GM23248 (cell line): ENCODE results near the gene KBTBD6. TPM values are rescaled to one million over a fixed set of nuclear protein-coding genes. Genes with fewer than 3 reads are reported as not detected.
"Not testable (repeated sequence)": the region's sequence is repeated elsewhere in the genome, so short reads cannot be mapped to it uniquely, and the experiment has no call there.

Experiments used
- DNase-seq: peaks from one replicate; pipeline ENCODE4 v3.0.0-alpha.2; 2015
- H2AFZ ChIP-seq: fragments of 200-600 bp; sonication (generic); 2 replicates; pipeline ENCODE4 v1.6.1; 2016; ENCODE audit warnings: antibody characterized with exemption
- H3F3A ChIP-seq: fragments of 200-600 bp; sonication (generic); 2 replicates; pipeline ENCODE4 v1.6.1; 2016; ENCODE audit warnings: mild to moderate bottlenecking, antibody characterized with exemption, mixed run types; ENCODE audit not compliant: insufficient read depth
- H3K27ac ChIP-seq: fragments of 200-600 bp; sonication (generic); 2 replicates; pipeline ENCODE4 v1.5.1; 2016; ENCODE audit warnings: mild to moderate bottlenecking
- H3K27me3 ChIP-seq: fragments of 200-600 bp; sonication (generic); replicated peaks from 2 replicates; pipeline ENCODE4 v1.6.1; 2016; ENCODE audit warnings: mild to moderate bottlenecking; ENCODE audit not compliant: insufficient read depth
- H3K36me3 ChIP-seq: fragments of 200-600 bp; sonication (generic); 2 replicates; pipeline ENCODE4 v1.6.1; 2016; ENCODE audit warnings: low read depth, mild to moderate bottlenecking
- H3K4me1 ChIP-seq: fragments of 200-600 bp; sonication (generic); 2 replicates; pipeline ENCODE4 v1.6.1; 2016; ENCODE audit warnings: mild to moderate bottlenecking; ENCODE audit not compliant: insufficient read depth
- H3K4me2 ChIP-seq: fragments of 200-600 bp; sonication (generic); one replicate; pipeline ENCODE4 v1.6.1; 2016; ENCODE audit warnings: mild to moderate bottlenecking; ENCODE audit not compliant: unreplicated experiment
- H3K4me3 ChIP-seq: fragments of 200-600 bp; sonication (generic); 2 replicates; pipeline ENCODE4 v1.5.1; 2016; ENCODE audit warnings: mild to moderate bottlenecking
- H3K79me2 ChIP-seq: fragments of 200-600 bp; sonication (generic); 2 replicates; pipeline ENCODE4 v1.6.1; 2016; ENCODE audit warnings: mild to moderate bottlenecking; ENCODE audit not compliant: insufficient read depth
- H3K9ac ChIP-seq: fragments of 200-600 bp; sonication (generic); 2 replicates; pipeline ENCODE4 v1.6.1; 2016; ENCODE audit warnings: mild to moderate bottlenecking
- H3K9me2 ChIP-seq: fragments of 200-600 bp; sonication (generic); 2 replicates; pipeline ENCODE4 v1.6.1; 2016; ENCODE audit warnings: mixed run types, mild to moderate bottlenecking, moderate library complexity; ENCODE audit not compliant: insufficient read depth
- H3K9me3 ChIP-seq: fragments of 200-600 bp; sonication (generic); one replicate; pipeline ENCODE4 v1.6.1; 2017; ENCODE audit warnings: low read depth
- H4K20me1 ChIP-seq: fragments of 200-600 bp; sonication (generic); 2 replicates; pipeline ENCODE4 v1.6.0; 2016; ENCODE audit not compliant: insufficient read depth
- EZH2 ChIP-seq: fragments of 200-600 bp; sonication (generic); IDR thresholded peaks from 2 replicates; pipeline ENCODE4 v1.6.1; 2018; ENCODE audit warnings: antibody characterized with exemption, mild to moderate bottlenecking; ENCODE audit not compliant: insufficient read depth, poor library complexity, severe bottlenecking
- EZH2phosphoT487 ChIP-seq: fragments of 200-600 bp; sonication (generic); IDR thresholded peaks from 2 replicates; pipeline ENCODE4 v1.6.1; 2018; ENCODE audit warnings: antibody characterized with exemption, moderate library complexity, mild to moderate bottlenecking, low read depth; ENCODE audit not compliant: insufficient read depth
- WGBS, 2 experiments: methylation state at CpG; one replicate each; pipeline ENCODE4 v1.1.6; 2015 to 2017; ENCODE audit warnings: low lambda C conversion rate in 2 of 2, low coverage in 1 of 2; ENCODE audit errors: missing lambda C conversion rate in 2 of 2; 5-methylcytosine and 5-hydroxymethylcytosine counted together
- in situ Hi-C: fragments of 300-500 bp; cut with MboI; formaldehyde crosslinking; loops from 2 replicates; pipeline ENCODE4 v1.15.0; 2020
- polyA plus RNA-seq: library from polyadenylated mRNA; unstranded; fragments of >200 nt; fragmentation: Nextera tagmentation; extraction: Ambion mirVana; gene quantifications from 2 replicates; pipeline ENCODE4 v1.2.1, GENCODE V29; 2016
- total RNA-seq: library from RNA; depleted of rRNA; stranded (reverse); fragments of >200 nt; shearing (Covaris generic); gene quantifications from 2 replicates; pipeline ENCODE4 v1.2.3, GENCODE V29; 2014

KBTBD6 gene
- total and polyA plus RNA-seq, 2 experiments from 2014 or later: 5.1 to 10.6 TPM

GRCh38 chr13:41177616-41178015 is 45.0 kb upstream of the KBTBD6 start:
- Histone ChIP-seq H3K27me3 (no peaks in the 10 kb centered on the region), H3K4me1 (peaks cover 17% of the 10 kb centered on the region), H3K36me3 (no peaks in the 10 kb centered on the region), H3F3A (peaks cover 18% of the 10 kb centered on the region), H3K4me3 (no peak overlapping the region), H3K9me2 (no peaks in the 10 kb centered on the region), H3K9me3 (no peaks in the 10 kb centered on the region), H3K27ac (no peak overlapping the region), H4K20me1 (no peaks in the 10 kb centered on the region), H3K4me2 (no peak overlapping the region), H3K9ac (no peak overlapping the region), H3K79me2 (no peaks in the 10 kb centered on the region), H2AFZ (no peak overlapping the region)
- 38 to 42% methylated on average over 2 of the region's 2 CpGs for WGBS, 2 experiments
- TF ChIP-seq EZH2phosphoT487: no peak
- no peak for TF ChIP-seq EZH2
- DNase-seq: peak; percentile 4
- in situ Hi-C loops: no loop called here

- H3K9me3 ChIP-seq, H3K4me2 ChIP-seq, DNase-seq, H3K9me2 ChIP-seq, H4K20me1 ChIP-seq, H3K36me3 ChIP-seq, H3K4me3 ChIP-seq, H3K27ac ChIP-seq, H3K79me2 ChIP-seq, H2AFZ ChIP-seq, H3K27me3 ChIP-seq, in situ Hi-C loops, H3K9ac ChIP-seq: not testable (repeated sequence)
- Histone ChIP-seq H3K4me1 (peaks cover 16% of the 10 kb centered on the region), H3F3A (peaks cover 16% of the 10 kb centered on the region)
- 74 to 82% methylated on average over 8 of the region's 8 CpGs for WGBS, 2 experiments
Observed at GRCh38 chr13:41175576-41175975, 43.0 kb upstream of the KBTBD6 start.

GRCh38 chr13:41162151-41162550 is 29.5 kb upstream of the KBTBD6 start:
- no peak for DNase-seq
- H2AFZ ChIP-seq: no peak overlapping the region
- no peaks in the 10 kb centered on the region for H3K27me3 ChIP-seq
- H3K36me3 ChIP-seq: no peaks in the 10 kb centered on the region
- 87 to 93% methylated on average over 3 of the region's 3 CpGs for WGBS, 2 experiments
- H3K4me2 ChIP-seq: no peak overlapping the region
- H3K9ac ChIP-seq: no peak overlapping the region
- no peak for TF ChIP-seq EZH2
- no peak for TF ChIP-seq EZH2phosphoT487
- H3K4me3 ChIP-seq: no peak overlapping the region
- no peak overlapping the region for H3K27ac ChIP-seq
- no peaks in the 10 kb centered on the region for H3K9me3 ChIP-seq
- no peaks in the 10 kb centered on the region for H3F3A ChIP-seq
- H3K9me2 ChIP-seq: no peaks in the 10 kb centered on the region
- no peaks in the 10 kb centered on the region for H4K20me1 ChIP-seq
- in situ Hi-C loops: no loop called here
- no peaks in the 10 kb centered on the region for H3K4me1 ChIP-seq
- H3K79me2 ChIP-seq: no peaks in the 10 kb centered on the region

GRCh38 chr13:41159174-41159573 is 26.6 kb upstream of the KBTBD6 start:
- Histone ChIP-seq H3K9me2 (no peaks in the 10 kb centered on the region), H3K27me3 (no peaks in the 10 kb centered on the region), H4K20me1 (no peaks in the 10 kb centered on the region), H3K9me3 (no peaks in the 10 kb centered on the region), H3K36me3 (no peaks in the 10 kb centered on the region), H3K79me2 (no peaks in the 10 kb centered on the region), H3K4me3 (no peak overlapping the region), H2AFZ (no peak overlapping the region), H3K4me1 (no peaks in the 10 kb centered on the region), H3K9ac (no peak overlapping the region), H3F3A (no peaks in the 10 kb centered on the region), H3K4me2 (no peak overlapping the region), H3K27ac (no peak overlapping the region)
- TF ChIP-seq EZH2phosphoT487 (no peak), EZH2 (no peak)
- in situ Hi-C loops: no loop called here
- no peak for DNase-seq

- Histone ChIP-seq H3K4me3 (no peak overlapping the region), H3K9me2 (no peaks in the 10 kb centered on the region), H3K9me3 (no peaks in the 10 kb centered on the region), H3K27me3 (no peaks in the 10 kb centered on the region), H3K36me3 (no peaks in the 10 kb centered on the region), H4K20me1 (no peaks in the 10 kb centered on the region), H3K79me2 (no peaks in the 10 kb centered on the region), H3K27ac (no peak overlapping the region), H3F3A (no peaks in the 10 kb centered on the region), H3K4me2 (no peak overlapping the region), H3K9ac (no peak overlapping the region), H2AFZ (no peak overlapping the region), H3K4me1 (no peaks in the 10 kb centered on the region)
- in situ Hi-C loops: no loop called here
- no peak for TF ChIP-seq EZH2phosphoT487
- no peak for TF ChIP-seq EZH2
- 96 to 97% methylated on average over 4 of the region's 4 CpGs for WGBS, 2 experiments
- DNase-seq: no peak
Observed at GRCh38 chr13:41157048-41157717, 24.6 kb upstream of the KBTBD6 start.
